Dermis microvascular lymphatic vessel endothelial cell (primary cell): Measurements from ENCODE around the gene SEMA4D. TPM values are rescaled to one million over a fixed set of nuclear protein-coding genes. Genes with fewer than 3 reads are reported as not detected.

Experiments used
- DNase-seq, 2 donors: peaks; one replicate each; pipeline versions ENCODE4 v3.0.0 to v3.0.0-alpha.2; 2010; ENCODE audit warnings: low read depth in 2 of 2
- total RNA-seq: library from RNA; depleted of rRNA; stranded (reverse); fragments of >200 nt; gene quantifications from 2 replicates; pipeline ENCODE4 v1.2.1, GENCODE V29; 2014

SEMA4D gene
- total RNA-seq, 1 donor from 2014 or later: 2.3 TPM

DNA sequence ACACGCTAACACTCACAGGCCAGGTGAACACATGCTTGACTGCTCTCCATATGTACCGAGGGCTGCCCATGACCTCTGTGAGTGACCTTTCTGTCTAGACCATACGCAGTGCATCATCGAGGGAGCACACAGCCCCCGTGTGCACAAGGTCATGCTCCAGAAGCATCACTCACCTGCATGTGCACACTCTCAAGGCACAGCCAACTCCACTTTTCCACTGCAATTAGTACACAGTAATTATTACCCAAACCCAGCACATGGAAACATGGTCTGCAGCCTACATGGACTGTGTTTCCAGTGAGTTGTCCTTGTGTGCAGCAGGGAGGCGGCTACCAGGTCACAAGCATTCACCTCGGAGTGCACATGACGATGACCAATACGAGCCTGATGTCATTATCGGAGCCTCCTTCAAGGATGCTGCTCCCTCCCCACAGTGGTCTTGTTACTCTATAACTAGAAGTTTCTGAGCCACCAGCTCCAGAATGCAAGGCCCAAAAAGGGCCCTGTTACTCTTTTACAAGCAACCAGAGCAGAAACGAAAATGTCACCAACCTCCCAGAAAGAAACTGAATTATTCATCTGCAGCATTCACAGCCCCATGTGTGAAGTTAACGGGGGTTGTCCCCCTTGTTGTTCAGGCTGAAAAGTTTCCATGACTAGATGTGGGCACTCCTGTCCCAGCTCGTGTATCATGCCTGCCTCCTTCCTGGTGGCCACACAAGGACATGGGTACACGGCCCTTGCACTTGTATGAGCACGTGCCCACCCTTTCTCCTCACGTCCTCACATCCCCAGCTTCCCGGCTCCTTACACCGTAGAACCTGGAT, 31.2 kb downstream of the SEMA4D start:
- DNase-seq: no peak

DNA sequence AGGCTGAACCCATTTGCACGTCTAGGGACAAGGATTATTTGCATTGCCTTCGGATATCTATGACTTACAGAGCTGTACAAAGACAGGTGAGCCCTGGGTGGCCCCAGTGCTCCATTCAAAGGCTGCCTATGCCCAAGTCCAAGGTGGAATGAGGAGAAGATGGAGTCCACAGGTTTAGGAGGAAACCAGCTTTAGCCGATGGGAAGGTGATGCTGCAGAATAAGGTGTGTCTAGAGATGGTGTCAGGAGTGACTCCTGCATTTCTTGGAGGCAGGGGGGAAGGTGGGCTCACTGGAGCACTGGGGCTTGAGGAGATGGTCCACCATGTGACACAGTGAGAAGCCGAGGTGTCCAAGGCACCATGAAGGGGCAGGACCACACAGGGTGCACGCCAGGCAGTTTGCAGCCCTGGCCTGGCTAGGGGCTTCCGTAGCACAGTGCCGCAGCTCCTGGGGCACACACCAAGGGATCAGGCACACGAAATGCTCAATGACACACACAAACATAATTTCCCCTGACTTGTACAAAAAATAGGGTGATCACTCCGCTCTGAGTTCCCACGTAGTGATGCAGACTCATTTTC, 32.1 kb downstream of the SEMA4D start:
- DNase-seq: no peak

DNA sequence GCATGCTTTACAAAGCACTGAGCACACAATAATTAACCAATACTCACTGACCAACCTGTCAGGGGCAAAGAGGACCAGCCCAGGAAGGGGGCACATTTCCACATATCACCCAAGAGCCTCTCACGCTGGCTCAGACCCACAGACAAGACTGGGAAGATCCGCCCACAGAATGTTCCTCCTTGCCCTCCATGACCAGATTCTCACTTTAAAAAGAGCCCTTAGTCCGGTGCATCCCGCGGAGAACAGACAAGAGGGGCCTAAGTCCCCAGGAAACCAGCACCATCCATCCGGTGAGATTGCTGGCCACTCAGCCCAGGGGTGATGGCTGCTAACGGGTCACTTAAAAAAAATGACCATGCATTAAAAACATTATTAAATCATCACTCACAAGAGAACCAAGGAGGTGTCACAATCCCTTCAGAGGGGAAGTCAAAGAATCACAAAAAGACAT, 32.9 kb downstream of the SEMA4D start:
- no peak for DNase-seq

DNA sequence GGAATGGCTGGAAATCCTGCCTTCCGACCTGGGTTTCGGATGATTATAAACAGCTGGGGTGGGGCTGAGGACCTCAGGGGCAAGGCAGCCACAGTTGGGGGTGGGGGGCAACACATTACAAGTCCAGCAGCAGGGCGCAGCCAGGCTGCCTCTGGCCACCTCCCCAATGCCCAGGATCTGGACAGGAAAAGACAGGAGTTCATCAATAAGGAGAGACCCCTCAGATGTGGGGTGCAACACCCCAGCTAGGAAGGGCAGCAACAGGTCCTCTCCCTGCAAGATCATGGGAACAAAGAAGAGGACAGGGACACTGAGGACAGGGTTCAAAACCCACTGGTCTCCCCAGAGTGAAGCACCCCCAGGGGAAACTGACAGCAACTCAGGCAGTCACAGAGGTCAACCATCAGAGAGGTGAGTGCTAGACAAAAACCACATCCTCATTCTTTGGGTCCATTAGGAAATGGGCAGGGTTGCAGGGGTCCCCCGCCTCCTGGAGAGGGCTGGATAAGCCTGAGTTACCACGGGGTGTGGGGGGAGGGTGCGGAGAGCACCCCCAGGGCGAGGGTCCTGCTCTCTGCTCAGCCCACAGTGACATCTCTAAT, 33.5 kb downstream of the SEMA4D start:
- no peak for DNase-seq

DNA sequence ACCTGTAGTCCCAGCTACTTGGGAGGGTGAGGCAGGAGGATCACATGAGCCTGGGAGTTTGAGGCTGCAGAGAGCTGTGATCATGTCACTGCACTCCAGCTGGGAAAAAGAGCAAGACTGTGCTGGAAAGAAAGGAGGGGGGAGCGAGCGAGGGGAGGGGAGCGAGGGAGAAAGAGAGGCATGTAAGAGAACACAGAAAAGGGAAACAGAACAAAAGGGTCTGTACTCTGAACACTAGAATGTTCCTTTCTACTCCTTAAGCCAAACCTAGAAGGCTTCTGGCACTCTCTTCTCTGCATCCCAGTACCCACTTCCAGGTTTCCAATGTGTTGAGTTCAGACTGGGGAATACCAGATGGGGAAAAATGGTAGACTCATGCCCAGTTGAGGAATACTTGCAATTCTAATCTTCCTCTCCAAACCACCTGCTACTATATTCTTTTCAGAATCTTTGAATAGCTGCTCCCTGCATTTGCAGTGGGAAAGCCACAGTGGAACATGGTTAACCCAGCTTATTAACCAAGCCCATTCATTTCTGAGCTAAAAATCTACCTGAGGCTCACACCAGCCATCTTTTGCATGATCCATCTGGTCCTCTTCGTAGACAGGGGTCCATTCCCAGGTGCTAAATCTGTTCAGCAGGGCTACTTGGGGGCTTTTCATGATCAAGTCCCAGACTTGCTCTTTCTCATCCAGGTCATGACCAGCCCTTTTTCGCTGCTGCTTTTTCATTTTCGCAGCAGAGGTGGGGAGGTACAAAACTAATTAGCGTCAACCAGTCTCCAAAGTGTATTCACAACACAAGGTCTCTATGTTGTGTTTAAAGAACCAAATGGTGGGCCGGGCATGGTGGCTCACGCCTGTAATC, 34.9 kb downstream of the SEMA4D start:
- no peak for DNase-seq

DNA sequence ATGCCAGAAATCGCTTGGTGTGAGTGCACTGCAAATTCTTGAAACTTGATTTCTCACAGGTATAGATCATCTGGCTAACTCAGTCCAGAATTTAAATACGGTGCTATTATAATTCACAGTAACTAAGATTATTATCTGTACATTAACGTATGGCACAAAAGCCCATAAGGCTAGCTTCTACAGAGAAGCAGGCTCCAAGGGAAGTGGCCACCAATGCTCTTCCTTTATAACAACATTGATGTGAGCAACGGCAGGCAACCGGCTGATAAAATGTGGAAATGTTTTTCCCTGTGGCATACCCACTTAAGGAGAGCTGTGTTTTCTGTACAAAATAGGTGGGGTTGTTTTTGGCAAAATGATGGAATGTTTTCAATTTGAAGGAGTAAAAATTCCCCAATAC, 35.7 kb downstream of the SEMA4D start:
- no peak for DNase-seq

DNA sequence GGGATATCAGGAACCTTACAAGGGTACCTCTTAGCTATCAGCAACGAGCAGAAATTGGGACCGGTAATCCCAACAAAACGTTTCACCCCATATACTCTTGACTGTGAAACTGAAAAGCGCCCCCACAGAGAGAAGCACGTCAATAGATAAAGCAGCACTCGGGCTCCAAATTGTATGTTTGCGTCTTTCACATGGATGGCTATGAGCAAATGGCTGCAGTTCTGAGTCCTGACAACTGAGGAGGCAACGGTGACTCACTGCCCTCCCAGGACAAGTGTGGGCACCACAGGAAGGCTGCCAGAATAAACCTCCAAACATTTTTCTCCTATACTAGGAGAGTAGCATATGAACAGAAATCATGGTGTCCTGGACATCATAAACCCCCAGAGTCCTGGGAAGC, 36.6 kb downstream of the SEMA4D start:
- DNase-seq: peak in 1 of 2 donors; percentile 41

DNA sequence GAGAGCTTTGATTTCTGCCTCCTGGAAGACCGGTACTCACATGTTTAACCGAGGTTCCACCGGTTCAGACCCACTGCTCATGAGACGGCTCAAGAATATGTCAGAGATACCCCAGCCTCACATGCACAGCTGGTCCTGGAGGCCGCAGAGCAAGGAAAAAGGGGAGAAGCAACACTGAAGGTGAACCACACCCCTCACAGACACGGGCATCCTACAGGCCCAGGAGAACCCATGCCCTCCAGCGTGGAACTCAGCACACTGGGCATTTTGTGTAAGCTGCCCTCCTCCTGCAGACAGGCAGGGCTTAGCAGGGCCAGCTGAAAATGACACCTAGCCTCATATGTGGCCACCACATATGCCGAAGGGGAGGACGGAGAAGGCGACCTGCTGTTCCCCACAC, 37.4 kb downstream of the SEMA4D start:
- DNase-seq: no peak

DNA sequence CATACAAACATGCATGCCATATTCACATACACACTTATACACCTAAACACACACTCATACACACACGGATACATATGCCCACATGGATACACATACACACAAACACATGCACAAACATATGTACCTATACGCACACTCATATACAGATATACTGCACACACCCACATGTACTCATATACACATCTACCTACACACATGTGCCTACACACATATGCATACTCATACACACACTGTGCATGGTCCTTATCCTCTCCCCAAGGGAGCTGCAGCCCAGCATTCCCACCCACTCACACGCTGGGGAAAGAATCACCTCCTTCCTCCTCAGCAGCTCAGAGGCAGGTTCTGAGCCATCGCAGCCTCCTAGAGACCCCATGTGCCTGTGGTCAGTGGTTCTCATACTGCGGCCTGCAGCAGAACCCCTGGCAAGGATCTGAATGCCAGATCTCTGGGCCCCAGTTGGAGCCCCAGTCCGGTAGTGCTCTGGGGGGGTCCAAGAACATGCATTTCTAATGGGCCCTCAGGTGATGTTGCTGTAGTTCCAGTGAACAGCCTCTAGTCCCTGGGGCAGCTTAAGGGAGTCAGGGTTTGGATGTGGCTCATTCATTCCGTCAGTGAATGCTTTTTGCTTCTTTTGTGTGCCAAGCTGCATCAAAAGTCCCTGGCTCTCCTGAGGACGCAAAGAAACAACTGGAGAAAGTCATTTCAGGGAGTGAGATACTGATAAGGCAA, 39.0 kb downstream of the SEMA4D start:
- no peak for DNase-seq

DNA sequence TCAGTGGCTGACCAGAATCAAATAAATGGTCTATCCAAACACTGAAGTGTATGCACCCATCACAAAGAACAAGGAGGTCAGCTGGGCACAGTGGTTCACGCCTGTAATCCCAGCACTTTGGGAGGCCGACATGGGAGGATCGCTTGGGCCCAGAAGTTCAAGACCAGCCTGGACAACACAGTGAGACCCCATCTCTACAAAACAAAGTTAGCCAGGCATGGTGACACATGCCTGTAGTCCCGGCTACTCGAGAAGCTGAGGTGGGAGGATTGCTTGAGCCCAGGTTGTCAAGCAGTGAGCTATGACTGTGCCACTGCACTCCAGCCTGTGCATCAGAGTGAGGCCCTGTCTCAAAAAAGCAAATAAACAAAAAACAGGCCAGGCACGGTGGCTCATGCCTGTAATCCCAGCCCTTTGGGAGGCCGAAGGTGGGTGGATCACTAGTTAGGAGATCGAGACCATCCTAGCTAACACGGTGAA, 40.5 kb downstream of the SEMA4D start:
- DNase-seq: no peak

DNA sequence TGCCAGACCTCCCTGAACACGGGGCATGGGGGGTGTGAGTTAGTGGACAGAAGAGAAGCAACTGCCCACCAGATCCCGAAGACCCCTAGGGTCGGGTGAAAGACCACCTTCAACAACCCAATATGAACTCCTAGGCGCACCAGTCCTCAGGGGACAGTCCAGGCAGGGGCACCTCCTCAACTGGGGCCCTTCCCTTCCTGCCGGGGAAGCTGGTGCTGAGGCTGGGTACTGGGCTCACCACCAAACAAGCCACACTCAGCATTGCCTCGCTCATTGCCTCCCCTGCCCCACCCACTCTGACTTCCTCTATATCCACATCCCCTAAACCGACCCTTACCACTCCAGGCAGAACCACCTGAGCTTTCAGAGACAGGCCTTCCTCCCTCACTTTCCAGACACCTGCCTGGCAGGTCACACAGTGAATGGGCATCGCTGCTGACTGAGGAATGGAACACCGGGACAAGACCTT, 42.5 kb downstream of the SEMA4D start:
- DNase-seq: no peak

DNA sequence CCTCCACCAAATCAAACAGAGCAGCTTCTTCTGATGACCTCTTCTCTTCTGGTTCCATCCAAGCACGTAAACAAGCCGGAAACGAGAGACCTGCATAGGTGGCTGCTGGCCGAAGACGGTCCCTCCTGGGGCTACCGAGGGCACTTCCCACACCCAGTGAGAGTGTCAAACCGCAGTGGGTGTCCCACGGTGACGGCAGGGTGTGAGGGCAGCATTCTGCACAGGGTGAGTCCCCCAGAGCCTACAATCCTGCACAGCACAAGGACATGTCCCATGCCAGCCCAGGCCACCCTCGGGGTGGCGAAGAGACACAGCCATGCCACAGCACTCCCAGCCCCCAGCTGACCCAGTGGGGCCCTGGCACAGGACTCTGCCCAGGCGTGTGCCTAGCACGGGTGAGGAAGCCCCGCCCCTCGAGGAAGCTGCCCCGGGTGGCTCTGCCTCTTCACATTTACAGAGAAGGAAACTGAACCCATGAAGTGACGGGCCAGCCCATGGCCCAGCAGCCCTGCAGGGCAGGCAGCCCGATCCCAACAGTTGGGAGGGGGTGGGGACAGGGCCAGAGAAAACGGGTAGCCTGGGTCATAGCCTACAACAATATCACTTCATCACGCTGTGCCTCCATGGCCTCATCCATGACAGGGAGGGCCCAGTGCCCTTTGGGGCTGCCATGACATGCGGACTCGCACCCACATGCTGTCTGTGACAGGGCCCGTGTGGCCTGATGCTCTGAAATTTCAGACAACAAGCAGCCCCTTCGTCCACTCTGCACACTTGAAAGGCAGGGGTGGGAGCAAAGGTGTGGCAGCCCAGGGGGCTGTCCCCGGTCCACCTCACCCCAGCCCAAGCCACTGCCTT, 43.2 kb downstream of the SEMA4D start:
- no peak for DNase-seq

DNA sequence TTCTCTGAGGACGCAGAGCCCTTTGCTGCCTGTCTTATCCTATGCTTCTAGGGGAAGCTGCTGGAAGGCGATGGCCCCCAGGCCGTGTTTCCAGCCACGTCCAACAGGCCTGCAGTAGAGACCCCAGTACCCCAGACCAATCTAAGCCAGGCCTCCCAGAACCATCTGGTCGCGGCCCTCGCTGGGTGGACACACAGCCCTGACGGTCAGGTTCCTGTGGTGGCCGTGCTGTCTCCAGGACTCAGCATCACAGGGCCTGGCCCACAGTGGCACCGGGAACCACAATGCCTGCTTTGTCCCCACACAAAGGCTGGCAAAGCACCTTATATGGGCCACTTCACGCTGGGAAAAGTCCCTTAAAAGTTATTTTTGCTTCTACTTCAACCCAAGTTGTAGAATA, 44.5 kb downstream of the SEMA4D start:
- DNase-seq: no peak

DNA sequence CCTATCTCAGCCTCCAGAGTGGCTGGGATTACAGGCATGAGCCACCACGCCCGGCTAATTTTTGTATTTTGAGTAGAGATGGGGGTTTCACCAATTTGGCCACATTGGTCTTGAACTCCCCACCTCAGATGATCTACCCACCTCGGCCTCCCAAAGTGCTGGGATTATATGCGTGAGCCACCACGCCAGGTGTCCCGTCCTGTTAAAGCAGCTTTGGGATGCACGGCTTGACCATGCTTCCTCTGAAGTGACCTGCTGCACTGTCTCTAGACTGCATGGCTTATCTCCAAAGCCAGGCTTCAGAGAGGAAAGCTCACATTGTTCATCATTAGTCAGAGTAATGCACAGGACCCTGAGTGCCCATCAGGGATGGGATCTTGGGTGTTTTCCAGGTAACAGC, 45.4 kb downstream of the SEMA4D start:
- DNase-seq: no peak

DNA sequence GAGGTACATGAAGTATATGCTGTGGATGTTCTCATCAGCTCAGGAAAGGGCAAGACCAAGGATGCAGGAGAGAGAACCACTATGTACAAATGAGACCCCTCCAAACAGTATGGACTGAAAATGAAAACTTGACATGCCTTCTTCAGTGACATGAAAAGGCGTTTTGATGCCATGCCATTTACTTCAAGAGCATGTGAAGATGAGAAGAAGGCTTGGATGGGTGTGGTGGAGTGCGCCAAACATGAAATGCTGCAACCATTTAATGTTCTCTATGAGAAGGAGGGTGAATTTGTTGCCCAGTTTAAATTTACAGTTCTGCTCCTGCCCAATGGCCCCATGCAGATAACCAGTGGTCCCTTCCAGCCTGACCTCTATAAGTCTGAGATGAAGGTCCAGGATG, 47.7 kb downstream of the SEMA4D start:
- DNase-seq: no peak

DNA sequence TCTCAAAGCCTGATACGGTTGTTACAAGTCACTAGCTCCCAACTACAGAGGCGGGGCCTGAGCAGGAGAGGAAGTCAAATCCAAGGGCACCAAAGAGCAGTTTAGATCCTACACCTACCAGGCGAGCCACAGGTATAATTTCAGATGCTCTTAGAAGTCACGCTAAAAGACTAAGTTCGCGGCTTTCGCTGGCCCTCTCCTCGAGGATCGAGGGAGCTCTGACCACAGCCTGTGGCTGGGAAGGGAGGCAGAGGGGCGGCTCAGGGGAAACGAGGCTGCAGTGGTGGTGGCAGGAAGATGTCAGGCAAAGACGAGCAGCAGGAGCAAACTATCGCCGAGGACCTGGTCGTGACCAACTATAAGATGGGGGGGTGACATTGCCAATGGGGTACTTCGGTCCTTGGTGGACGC, 48.6 kb downstream of the SEMA4D start:
- DNase-seq: no peak

DNA sequence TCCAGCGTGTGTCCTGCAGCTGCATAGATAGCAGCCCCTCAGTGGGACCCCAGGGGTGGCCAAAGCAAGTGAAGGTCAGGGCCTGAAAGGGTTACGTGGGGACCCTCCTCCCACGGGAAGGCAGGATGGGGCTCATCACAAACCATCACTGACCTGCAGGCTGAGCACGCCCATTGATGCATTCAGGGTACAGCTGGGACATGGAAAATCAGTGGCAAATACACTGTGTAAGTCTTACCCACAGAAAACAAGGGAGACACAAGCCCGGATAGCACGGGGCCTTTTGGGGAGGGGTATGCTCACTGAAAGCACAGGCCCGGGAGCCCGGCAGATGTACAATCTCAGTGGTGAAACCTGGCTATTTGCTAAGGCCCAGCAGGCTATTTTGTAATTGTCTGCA, 49.1 kb downstream of the SEMA4D start:
- no peak for DNase-seq

DNA sequence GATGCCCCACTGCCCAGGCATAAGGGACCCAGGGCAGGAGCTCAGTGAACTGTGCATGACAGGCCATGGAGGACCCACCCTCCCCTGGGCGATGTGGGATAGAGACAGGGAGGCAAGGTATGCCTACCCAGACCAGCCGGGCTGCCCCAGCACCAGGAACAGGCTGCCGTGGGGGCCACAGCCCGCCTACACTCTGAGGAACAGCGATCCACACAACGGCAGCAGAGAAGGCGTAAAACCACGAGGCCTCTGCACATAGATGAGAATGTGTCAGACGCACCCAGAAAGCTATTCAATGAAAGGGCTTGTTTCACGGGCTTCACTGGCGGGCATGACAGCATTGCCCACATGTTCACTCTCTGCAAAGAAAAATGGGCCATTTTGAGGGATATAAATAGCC, 49.5 kb downstream of the SEMA4D start:
- no peak for DNase-seq

DNA sequence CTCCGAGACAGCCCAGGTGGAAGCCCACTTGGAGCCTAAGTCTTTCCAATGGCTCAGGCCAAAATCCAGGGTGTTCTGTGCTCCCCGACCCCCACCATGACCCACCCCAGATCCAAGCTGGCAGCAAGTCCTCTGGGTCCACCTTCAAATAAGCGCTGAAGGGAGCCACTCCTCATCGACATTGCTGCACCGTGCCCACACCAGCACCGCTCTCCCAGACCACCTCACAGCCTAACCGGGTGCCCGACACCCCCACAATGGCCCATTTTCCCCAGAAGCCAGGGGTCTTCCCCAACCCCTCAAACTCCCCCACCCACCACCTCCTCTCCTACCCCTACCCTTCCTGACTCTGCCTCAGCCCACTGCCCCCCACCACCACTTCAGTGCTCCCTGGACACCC, 50.5 kb downstream of the SEMA4D start:
- no peak for DNase-seq

DNA sequence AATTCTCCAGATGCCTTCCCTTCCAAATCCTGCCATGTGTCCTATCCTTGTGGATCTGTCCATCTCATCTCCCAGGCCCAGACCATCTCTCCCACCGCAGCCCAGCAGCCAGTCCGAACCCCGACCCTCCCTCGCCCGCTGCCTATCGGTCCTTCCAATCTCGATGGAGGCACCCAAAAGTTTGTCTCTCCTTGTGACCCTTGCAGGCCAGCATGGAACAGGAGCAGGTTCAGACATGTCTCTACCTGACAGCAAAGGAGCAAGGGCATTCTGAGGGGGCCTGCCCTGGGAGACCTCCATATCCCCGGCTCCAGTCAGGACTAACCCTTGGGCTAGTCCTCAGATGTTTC, 51.0 kb downstream of the SEMA4D start:
- no peak for DNase-seq
